ENCODE data around the gene SMPD4. TPM values are rescaled to one million over a fixed set of nuclear protein-coding genes. Genes with fewer than 3 reads are reported as not detected.
"Not testable (repeated sequence)": the region's sequence is repeated elsewhere in the genome, so short reads cannot be mapped to it uniquely, and the experiment has no call there.

The SMPD4 gene
- total RNA-seq, 5 donors from 2014 or later (not counting 1 experiment from before 2014, with no cell fraction given), result 56.3 to 75.7 (median 62.9) TPM

DNA sequence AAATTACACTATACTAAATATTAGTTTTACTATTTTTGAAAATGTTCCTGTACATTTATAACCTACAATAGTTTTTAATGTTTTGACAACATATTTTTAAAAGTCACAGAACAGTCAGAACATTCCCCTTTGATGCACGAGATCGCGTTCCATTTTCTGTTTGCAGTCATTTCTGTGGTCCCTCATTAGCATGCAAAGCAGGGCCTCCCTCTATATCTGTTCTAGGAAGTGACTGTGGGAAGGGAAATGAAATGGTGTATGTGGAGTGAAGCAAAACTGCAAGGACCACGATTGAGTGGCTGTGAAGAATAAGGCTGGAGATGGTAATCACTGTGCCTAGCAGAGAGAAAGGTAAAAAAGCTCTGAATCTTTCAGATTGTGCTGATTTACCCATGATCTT, 41.1 kb upstream of the SMPD4 start:
- H3K27ac Mint-ChIP-seq; H3K4me3 ChIP-seq (ENCODE audit: control insufficient read depth in 1 of 2, extremely low read depth in 1 of 2, low read length in 1 of 2); H3K27me3 ChIP-seq (replicated peaks in 1 of 2; ENCODE audit: control insufficient read depth in 2 of 2, extremely low read depth in 1 of 2, insufficient read depth in 2 of 2, low read length in 1 of 2); H3K4me1 ChIP-seq (ENCODE audit: control insufficient read depth in 1 of 2, extremely low read depth in 1 of 2, insufficient read depth in 2 of 2, low read length in 2 of 2); DNase-seq; H3K4me3 Mint-ChIP-seq; H3K36me3 Mint-ChIP-seq; H3K27ac ChIP-seq (ENCODE audit: low read length); H3K4me1 Mint-ChIP-seq; H3K36me3 ChIP-seq (ENCODE audit: control insufficient read depth in 2 of 2, extremely low read depth in 1 of 2, insufficient read depth in 1 of 2, low read length in 1 of 2); H3K9me3 ChIP-seq; POLR2A ChIA-PET; ATAC-seq (replicated peaks in 1 of 4); H3K9me3 Mint-ChIP-seq: not testable (repeated sequence)
- CTCF ChIA-PET, result interaction anchor here in 1 of 2 donors (0.6 kb wide), 1 partner anchor 75 kb away, joined by 3 read pairs; no protein-coding TSS in a partner anchor
- no CpG with 5 or more reads among the region's 4 CpGs for WGBS (ENCODE audit: insufficient coverage)
- H3K27me3 Mint-ChIP-seq, result peaks cover 13 to 14% of the 10 kb centered on the region in 2 donors

GRCh38 chr2:130220505-130220904, 39.1 kb upstream of the SMPD4 start:
- H3K4me3 ChIP-seq (ENCODE audit: control insufficient read depth in 1 of 2, extremely low read depth in 1 of 2, low read length in 1 of 2); H3K27ac Mint-ChIP-seq; H3K9me3 Mint-ChIP-seq; H3K9me3 ChIP-seq; H3K4me3 Mint-ChIP-seq; ATAC-seq (replicated peaks in 1 of 4); POLR2A ChIA-PET; H3K4me1 Mint-ChIP-seq; H3K36me3 ChIP-seq (ENCODE audit: control insufficient read depth in 2 of 2, extremely low read depth in 1 of 2, insufficient read depth in 1 of 2, low read length in 1 of 2); H3K36me3 Mint-ChIP-seq; DNase-seq; CTCF ChIA-PET; H3K27ac ChIP-seq (ENCODE audit: low read length); H3K27me3 ChIP-seq (replicated peaks in 1 of 2; ENCODE audit: control insufficient read depth in 2 of 2, extremely low read depth in 1 of 2, insufficient read depth in 2 of 2, low read length in 1 of 2); H3K4me1 ChIP-seq (ENCODE audit: control insufficient read depth in 1 of 2, extremely low read depth in 1 of 2, insufficient read depth in 2 of 2, low read length in 2 of 2): not testable (repeated sequence)
- H3K27me3 Mint-ChIP-seq, result peaks cover 22 to 23% of the 10 kb centered on the region in 2 donors
- no CpG with 5 or more reads among the region's 1 CpG for WGBS (ENCODE audit: insufficient coverage)

DNA sequence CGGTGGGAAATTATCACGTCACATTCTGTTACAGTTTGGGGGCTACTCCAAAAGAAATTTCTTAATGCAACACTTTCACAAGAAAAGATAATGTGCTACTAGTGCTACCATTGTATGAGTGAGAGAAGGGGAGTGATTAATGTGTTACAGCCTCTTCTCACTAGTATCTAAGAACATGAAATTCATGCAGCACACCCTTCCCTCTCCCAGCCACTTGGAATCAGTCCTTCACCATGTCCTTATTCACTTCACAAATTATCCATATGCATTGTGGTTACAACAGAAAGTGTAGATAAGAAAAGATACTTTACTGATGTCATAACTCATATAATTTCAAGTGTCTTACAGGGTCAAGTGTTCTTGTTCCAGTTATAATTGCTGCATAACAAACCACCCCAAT, 37.7 kb upstream of the SMPD4 start:
- H3K27me3 ChIP-seq (replicated peaks in 1 of 2; ENCODE audit: control insufficient read depth in 2 of 2, extremely low read depth in 1 of 2, insufficient read depth in 2 of 2, low read length in 1 of 2); H3K4me1 ChIP-seq (ENCODE audit: control insufficient read depth in 1 of 2, extremely low read depth in 1 of 2, insufficient read depth in 2 of 2, low read length in 2 of 2); H3K27ac ChIP-seq (ENCODE audit: low read length); H3K36me3 ChIP-seq (ENCODE audit: control insufficient read depth in 2 of 2, extremely low read depth in 1 of 2, insufficient read depth in 1 of 2, low read length in 1 of 2); POLR2A ChIA-PET; H3K27ac Mint-ChIP-seq; H3K4me3 Mint-ChIP-seq; CTCF ChIA-PET; DNase-seq; ATAC-seq (replicated peaks in 1 of 4); H3K9me3 ChIP-seq; H3K4me3 ChIP-seq (ENCODE audit: control insufficient read depth in 1 of 2, extremely low read depth in 1 of 2, low read length in 1 of 2); H3K36me3 Mint-ChIP-seq; H3K4me1 Mint-ChIP-seq; H3K9me3 Mint-ChIP-seq: not testable (repeated sequence)
- no CpG with 5 or more reads among the region's 2 CpGs for WGBS (ENCODE audit: insufficient coverage)
- H3K27me3 Mint-ChIP-seq, result peaks cover 25 to 26% of the 10 kb centered on the region in 2 donors

DNA sequence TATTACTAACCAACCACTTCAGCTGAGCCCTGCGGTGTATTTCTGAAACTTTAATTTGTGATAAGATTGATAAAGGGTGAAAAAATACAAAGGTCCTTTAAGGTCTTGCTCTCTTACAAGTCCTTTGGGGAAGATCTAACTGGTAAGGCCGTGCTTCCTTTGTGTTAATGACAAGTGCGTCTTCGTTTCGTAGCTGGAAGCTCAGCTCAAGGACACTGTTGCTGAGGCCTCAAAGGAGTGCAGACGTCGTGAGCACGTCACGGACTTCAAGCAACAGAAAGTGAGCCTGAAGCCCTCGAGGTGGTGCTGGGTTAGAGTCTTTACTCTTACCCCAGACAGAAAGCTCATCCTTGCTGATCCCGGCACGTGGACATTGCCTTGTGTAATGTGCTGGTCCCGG, 25.6 kb upstream of the SMPD4 start:
- H3K4me3 Mint-ChIP-seq; H3K36me3 ChIP-seq (ENCODE audit: control insufficient read depth in 2 of 2, extremely low read depth in 1 of 2, insufficient read depth in 1 of 2, low read length in 1 of 2); POLR2A ChIA-PET; H3K9me3 Mint-ChIP-seq; CTCF ChIA-PET; H3K27me3 ChIP-seq (replicated peaks in 1 of 2; ENCODE audit: control insufficient read depth in 2 of 2, extremely low read depth in 1 of 2, insufficient read depth in 2 of 2, low read length in 1 of 2); H3K4me1 ChIP-seq (ENCODE audit: control insufficient read depth in 1 of 2, extremely low read depth in 1 of 2, insufficient read depth in 2 of 2, low read length in 2 of 2); H3K9me3 ChIP-seq; H3K27me3 Mint-ChIP-seq; DNase-seq; ATAC-seq (replicated peaks in 1 of 4); H3K4me3 ChIP-seq (ENCODE audit: control insufficient read depth in 1 of 2, extremely low read depth in 1 of 2, low read length in 1 of 2); H3K27ac ChIP-seq (ENCODE audit: low read length); H3K27ac Mint-ChIP-seq; H3K4me1 Mint-ChIP-seq; H3K36me3 Mint-ChIP-seq: not testable (repeated sequence)
- no CpG with 5 or more reads among the region's 13 CpGs for WGBS (ENCODE audit: insufficient coverage)

- H3K36me3 Mint-ChIP-seq; H3K4me1 Mint-ChIP-seq; H3K27me3 Mint-ChIP-seq; ATAC-seq (replicated peaks in 1 of 4); H3K4me1 ChIP-seq (ENCODE audit: control insufficient read depth in 1 of 2, extremely low read depth in 1 of 2, insufficient read depth in 2 of 2, low read length in 2 of 2); H3K9me3 Mint-ChIP-seq; H3K27ac Mint-ChIP-seq; H3K27ac ChIP-seq (ENCODE audit: low read length); H3K4me3 ChIP-seq (ENCODE audit: control insufficient read depth in 1 of 2, extremely low read depth in 1 of 2, low read length in 1 of 2); H3K36me3 ChIP-seq (ENCODE audit: control insufficient read depth in 2 of 2, extremely low read depth in 1 of 2, insufficient read depth in 1 of 2, low read length in 1 of 2); POLR2A ChIA-PET; H3K4me3 Mint-ChIP-seq; H3K27me3 ChIP-seq (replicated peaks in 1 of 2; ENCODE audit: control insufficient read depth in 2 of 2, extremely low read depth in 1 of 2, insufficient read depth in 2 of 2, low read length in 1 of 2); DNase-seq; H3K9me3 ChIP-seq; CTCF ChIA-PET: not testable (repeated sequence)
- WGBS (ENCODE audit: insufficient coverage), result no CpG with 5 or more reads among the region's 3 CpGs
These were observed 21.7 kb upstream of the SMPD4 start for GRCh38 chr2:130203150-130203549.

DNA sequence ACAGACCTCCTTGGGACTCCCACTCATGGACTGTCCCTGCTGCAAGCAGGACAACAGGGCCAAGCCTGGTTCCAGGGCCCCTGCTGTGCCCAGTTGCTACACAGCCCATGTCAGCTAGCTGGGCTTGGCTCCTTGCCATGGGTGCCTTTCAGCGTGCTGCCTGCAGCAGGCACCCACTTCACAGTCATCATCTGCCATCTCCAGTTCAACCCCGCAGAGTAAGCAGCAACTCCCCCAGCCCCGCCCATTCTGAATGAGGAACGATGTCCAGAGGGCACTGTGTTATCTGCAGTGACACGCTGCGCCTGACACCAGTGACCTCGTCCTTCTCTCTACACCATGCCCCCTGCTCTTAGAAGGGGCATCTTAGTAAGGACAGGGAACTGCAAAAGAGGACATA, 21.1 kb upstream of the SMPD4 start:
- POLR2A ChIA-PET, result interaction anchor here in 1 of 2 donors (0.6 kb wide), 1 partner anchor 55 kb away, joined by 3 read pairs; no protein-coding TSS in a partner anchor
- H3K4me3 Mint-ChIP-seq; H3K27ac Mint-ChIP-seq; H3K4me1 ChIP-seq (ENCODE audit: control insufficient read depth in 1 of 2, extremely low read depth in 1 of 2, insufficient read depth in 2 of 2, low read length in 2 of 2); H3K4me3 ChIP-seq (ENCODE audit: control insufficient read depth in 1 of 2, extremely low read depth in 1 of 2, low read length in 1 of 2); H3K9me3 ChIP-seq; H3K4me1 Mint-ChIP-seq; H3K27me3 Mint-ChIP-seq; H3K36me3 ChIP-seq (ENCODE audit: control insufficient read depth in 2 of 2, extremely low read depth in 1 of 2, insufficient read depth in 1 of 2, low read length in 1 of 2); ATAC-seq (replicated peaks in 1 of 4); H3K27ac ChIP-seq (ENCODE audit: low read length); DNase-seq; H3K9me3 Mint-ChIP-seq; H3K36me3 Mint-ChIP-seq; H3K27me3 ChIP-seq (replicated peaks in 1 of 2; ENCODE audit: control insufficient read depth in 2 of 2, extremely low read depth in 1 of 2, insufficient read depth in 2 of 2, low read length in 1 of 2); CTCF ChIA-PET: not testable (repeated sequence)
- no CpG with 5 or more reads among the region's 7 CpGs for WGBS (ENCODE audit: insufficient coverage)

DNA sequence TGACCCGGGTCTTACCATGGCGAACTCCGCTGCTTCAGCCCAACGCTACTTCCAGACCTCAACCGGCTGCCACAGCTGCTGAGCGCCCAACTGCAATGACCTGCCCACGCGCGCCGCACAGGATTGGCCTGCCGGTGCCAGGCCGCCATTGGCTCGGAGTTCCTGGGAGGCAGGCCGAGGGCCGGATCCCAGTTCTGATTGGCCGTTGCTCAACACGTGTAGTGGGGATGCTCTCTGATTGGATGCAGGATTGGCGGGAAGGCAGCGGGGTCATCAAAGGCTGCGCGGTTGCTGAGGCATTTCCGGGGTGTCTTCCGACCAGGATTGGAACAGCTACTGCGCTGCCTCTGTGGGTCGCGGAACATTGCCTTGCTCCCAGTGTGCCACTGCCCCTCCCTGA, 16.9 kb upstream of the SMPD4 start, which contains the start of gene TUBA3E:
TSS of gene TUBA3E (minus strand) at position 97 of the 400 bp plus-strand sequence. CDS start at position 18, 79 bp downstream.
- Mint-ChIP-seq H3K27ac (no peak within 1 kb of the TSS), H3K27me3 (no peaks in the 10 kb centered on the region), H3K4me1 (no peaks in the 10 kb centered on the region), H3K36me3 (no peaks in the 10 kb centered on the region), H3K9me3 (no peaks in the 10 kb centered on the region), H3K4me3 (no peak within 1 kb of the TSS)
- POLR2A ChIA-PET, result no interaction called here
- no peak for DNase-seq
- ATAC-seq (replicated peaks in 1 of 4), result no peak
- no CpG with 5 or more reads among the region's 26 CpGs for WGBS (ENCODE audit: insufficient coverage)
- no peaks in the 10 kb centered on the region for H3K27me3 ChIP-seq (replicated peaks in 1 of 2; ENCODE audit: control insufficient read depth in 2 of 2, extremely low read depth in 1 of 2, insufficient read depth in 2 of 2, low read length in 1 of 2)
- CTCF ChIA-PET, result no interaction called here
- H3K4me3 ChIP-seq (ENCODE audit: control insufficient read depth in 1 of 2, extremely low read depth in 1 of 2, low read length in 1 of 2), result no peak within 1 kb of the TSS
- H3K9me3 ChIP-seq, result no peaks in the 10 kb centered on the region
- no peak within 1 kb of the TSS for H3K27ac ChIP-seq (ENCODE audit: low read length)
- H3K4me1 ChIP-seq (ENCODE audit: control insufficient read depth in 1 of 2, extremely low read depth in 1 of 2, insufficient read depth in 2 of 2, low read length in 2 of 2), result no peaks in the 10 kb centered on the region
- H3K36me3 ChIP-seq (ENCODE audit: control insufficient read depth in 2 of 2, extremely low read depth in 1 of 2, insufficient read depth in 1 of 2, low read length in 1 of 2), result no peaks in the 10 kb centered on the region

Measured in T-cell (primary cell).